MM.1S (cell line): ENCODE measurements around the gene NUAK1.

Source experiments
- CTCF ChIP-seq: fragments of 300-600 bp; sonication (generic); IDR thresholded peaks from 2 replicates; pipeline ENCODE4 v1.5.1; 2016; ENCODE audit warnings: antibody characterized with exemption, low read length, mixed read lengths
- EZH2 ChIP-seq: fragments of 300-600 bp; sonication (generic); optimal IDR thresholded peaks from 2 replicates; pipeline ENCODE3; 2017; ENCODE audit warnings: low read depth, mild to moderate bottlenecking, antibody characterized with exemption, low read length, mixed read lengths
- EZH2phosphoT487 ChIP-seq: fragments of 300-600 bp; sonication (generic); IDR thresholded peaks from 2 replicates; pipeline ENCODE4 v1.6.1; 2018; ENCODE audit warnings: antibody characterized with exemption, low read length

DNA sequence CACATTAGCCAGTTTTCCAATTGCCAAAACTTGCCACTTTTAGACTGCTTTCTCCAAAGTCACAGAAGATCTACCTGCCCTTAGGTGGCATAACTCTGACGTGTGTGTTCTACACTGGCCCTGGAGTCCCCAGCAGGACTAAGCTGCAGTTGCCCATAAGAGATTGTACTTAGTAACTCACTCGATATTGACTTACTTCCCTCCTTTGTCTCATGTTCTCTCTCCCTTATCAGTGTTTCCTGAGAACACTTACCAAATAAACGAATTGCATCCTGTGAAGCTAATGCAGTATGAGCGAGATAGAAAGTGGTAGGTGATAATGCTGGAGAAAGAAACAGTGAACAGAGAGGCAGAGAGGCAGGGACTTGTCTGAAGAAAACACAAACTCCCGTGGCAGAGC, 117.2 kb downstream of the NUAK1 start:
- no peak for TF ChIP-seq CTCF
- TF ChIP-seq EZH2 = no peak
- no peak for TF ChIP-seq EZH2phosphoT487
